Mammary microvascular endothelial cell (primary cell): ENCODE data around the gene RPRD1A. TPM values are rescaled to one million over a fixed set of nuclear protein-coding genes. Genes with fewer than 3 reads are reported as not detected.

Experiments
- total RNA-seq: library from RNA; depleted of rRNA; stranded (reverse); fragments of >200 nt; gene quantifications from 2 replicates; pipeline ENCODE4 v1.2.3, GENCODE V29; 2015

Gene RPRD1A
- 38.6 and 43.9 TPM in 2 replicates for total RNA-seq

DNA sequence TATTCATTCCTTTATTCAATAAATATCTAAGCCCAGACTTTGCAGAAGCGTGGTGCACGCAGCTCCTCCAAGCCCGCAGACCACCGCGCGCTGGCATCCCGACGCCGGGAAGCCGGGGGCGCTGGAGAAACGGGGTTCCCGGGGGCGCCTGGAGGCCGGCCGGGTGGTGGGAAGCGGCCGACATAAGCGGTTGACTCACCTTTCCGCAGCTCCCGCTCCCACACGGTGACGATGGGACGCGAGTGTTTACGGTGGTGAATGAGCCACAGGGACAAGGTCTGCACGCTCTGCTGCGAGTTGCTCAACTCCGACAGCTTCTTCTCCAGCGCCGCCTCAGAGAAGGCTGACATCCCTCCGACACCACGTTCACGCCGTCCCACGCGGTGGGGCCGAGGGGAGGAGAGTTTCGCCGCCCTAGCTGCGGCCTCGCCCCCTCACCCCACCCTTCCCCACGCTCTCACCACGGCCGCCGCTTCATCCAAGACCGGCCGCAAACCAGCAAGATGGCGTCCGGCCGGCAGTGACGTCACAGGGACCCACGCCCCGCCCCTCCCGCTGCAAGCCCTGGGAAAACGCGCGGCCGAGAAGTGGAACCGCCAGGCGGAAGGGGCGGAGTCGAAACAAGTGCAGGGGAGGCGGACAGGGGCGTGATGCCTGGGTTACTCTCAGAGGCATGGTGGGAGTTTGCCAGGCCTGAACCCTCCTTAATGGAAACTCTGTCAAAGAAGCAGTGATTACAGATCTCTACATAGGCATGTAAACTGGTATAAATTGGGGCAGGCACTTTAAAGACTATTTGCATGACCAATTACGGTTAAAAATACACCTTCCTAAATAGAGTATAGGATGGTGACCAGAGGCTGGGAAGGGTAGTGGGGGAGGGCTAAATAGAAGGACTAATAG, at the start of gene RPRD1A:
TSS of gene RPRD1A (minus strand) at position 505 of the 903 bp plus-strand sequence. CDS start at position 350, 155 bp downstream.

DNA sequence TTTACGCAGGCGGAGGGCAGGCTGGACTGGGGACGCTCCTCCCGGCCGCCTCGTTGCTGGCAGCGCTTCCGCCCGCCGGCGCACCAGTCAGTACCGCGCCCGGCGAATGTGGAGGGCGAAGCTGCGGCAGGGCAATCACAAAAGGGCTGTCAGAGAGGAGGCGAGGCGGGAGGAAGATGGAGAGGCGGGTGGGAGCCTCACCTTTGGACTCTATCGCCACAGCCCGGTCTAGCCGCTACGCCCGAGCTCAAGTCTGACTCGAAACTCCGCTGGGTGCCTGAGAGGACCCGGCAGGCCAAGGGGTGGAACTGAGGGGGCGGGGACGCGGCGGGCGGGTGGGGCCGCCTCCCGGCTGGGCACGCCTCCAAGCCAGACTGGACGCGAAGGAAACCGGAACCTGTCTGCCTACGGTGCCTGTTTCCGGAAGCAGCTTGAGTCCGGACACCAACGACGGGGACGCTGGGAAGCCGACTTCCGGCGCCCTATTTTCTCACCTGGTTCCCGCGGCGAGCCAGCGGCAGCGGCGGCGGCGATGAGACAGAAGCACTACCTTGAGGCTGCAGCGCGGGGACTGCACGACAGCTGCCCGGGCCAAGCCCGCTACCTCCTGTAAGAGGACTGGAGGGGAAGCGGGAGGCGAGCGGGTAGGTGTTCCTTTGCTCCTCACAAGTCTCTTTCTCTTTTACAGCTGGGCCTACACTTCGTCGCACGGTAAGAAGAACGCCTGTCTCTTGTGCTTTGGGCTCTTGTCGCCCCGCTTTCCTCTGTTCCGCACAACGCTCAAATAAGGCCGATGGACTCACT, 95.0 kb downstream of the RPRD1A start, which contains the start of gene RMP24:
TSS of gene RMP24 (plus strand) at position 483 of the 804 bp plus-strand sequence.

Other genes starting within 250 kb of the RPRD1A start
- 8.1 and 8.3 TPM in 2 replicates for gene SLC39A6, start 61.8 kb upstream of the RPRD1A start, total RNA-seq
- 37.4 and 45.5 TPM in 2 replicates for gene ELP2, start 62.3 kb upstream of the RPRD1A start, total RNA-seq
- gene MOCOS, start 119.9 kb upstream of the RPRD1A start, total RNA-seq: 3.6 and 5.3 TPM in 2 replicates
- gene FHOD3, start 230.2 kb upstream of the RPRD1A start, total RNA-seq: 0.05 TPM in 1 of 2 replicates, not detected in the other